D721Med (cell line): ENCODE data around the gene TMA7.

Source experiments
- DNase-seq: peaks from one replicate; pipeline ENCODE4 v3.0.0; 2011; ENCODE audit warnings: low spot score; ENCODE audit not compliant: insufficient read length
- FAIRE-seq: peaks from 2 replicates; lab custom pipeline; 2011; peaks lifted over from hg19 to GRCh38; lab: Jason Lieb, UNC
- TF ChIP-seq, protein P1 (sequence below): IDR thresholded peaks from 2 replicates; pipeline ENCODE4 v1.5.1; 2012; ENCODE audit warnings: mild to moderate bottlenecking, control low read depth; ENCODE audit not compliant: insufficient read depth; ENCODE audit errors: missing control alignments

TMA7 gene

GRCh38 chr3:48410205-48411040 lies 29.6 kb upstream of the TMA7 start:
- no peak for DNase-seq
- no peak for FAIRE-seq
- TF ChIP-seq, protein P1, sequence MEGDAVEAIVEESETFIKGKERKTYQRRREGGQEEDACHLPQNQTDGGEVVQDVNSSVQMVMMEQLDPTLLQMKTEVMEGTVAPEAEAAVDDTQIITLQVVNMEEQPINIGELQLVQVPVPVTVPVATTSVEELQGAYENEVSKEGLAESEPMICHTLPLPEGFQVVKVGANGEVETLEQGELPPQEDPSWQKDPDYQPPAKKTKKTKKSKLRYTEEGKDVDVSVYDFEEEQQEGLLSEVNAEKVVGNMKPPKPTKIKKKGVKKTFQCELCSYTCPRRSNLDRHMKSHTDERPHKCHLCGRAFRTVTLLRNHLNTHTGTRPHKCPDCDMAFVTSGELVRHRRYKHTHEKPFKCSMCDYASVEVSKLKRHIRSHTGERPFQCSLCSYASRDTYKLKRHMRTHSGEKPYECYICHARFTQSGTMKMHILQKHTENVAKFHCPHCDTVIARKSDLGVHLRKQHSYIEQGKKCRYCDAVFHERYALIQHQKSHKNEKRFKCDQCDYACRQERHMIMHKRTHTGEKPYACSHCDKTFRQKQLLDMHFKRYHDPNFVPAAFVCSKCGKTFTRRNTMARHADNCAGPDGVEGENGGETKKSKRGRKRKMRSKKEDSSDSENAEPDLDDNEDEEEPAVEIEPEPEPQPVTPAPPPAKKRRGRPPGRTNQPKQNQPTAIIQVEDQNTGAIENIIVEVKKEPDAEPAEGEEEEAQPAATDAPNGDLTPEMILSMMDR: no peak

DNA sequence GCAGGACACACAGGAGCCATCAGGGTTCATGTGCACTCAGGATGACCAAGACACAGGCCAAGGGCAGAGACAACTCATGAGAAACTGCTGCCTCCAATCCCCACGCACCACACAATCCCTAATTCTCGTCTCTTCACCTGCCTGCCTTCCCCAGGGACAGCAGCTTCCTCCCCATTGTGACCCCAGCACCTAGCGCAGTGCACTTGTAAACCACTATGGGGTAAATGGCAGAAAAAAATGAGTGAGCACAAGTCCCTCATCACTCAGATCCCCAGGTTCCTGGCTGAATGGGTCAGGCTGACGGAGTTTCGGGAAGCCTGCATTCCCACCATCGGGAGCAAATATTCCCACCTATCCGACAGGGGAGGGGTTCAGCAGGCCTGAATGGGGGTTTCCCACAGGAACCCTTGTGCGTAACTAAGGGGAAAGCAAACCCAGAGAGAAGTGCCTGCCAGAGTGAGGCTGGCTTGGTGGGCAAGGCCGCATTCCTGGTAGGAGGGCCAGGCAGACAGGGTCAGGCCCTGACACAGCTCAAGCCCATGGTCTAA lies 28.9 kb upstream of the TMA7 start:
- FAIRE-seq: no peak
- TF ChIP-seq, protein P1: no peak
- DNase-seq: no peak

DNA sequence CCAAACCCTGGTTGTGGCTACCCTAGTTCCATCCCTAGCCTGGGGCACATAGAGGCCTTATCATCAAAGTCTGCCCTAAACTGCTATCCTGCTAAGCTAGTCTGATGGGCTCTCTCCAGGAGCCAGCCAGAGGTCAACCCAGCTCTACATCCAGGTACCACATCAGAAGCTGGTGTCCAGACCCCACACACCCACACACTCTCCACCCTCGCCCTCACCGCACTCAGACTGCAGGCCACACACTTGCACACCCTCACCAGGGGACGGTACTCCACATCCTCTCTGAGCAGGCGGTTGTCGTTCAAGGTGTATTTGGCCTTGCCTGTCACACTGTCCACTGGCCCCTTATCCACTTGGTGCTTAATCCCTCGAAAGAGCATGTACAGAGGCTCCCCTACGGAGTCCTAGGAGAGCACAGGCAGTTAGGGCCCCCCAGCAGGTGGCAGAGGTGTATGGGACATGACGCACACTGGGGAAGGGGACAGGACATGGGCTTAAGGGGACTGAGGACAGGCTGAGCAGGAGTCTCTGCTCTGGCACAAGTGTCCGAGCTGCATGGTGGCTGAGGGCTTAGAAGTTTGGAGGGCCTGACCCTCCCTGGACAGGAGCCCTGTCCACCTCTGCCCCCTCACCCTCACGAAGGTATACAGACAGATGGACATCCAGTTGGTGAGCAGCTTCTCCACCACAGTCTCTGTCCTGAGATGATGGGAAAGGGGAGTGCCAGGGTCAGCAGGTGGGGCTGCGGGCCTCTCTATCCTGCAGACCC lies 28.3 kb upstream of the TMA7 start:
- no peak for FAIRE-seq
- TF ChIP-seq, protein P1: no peak
- DNase-seq: no peak

GRCh38 chr3:48412375-48413001 lies 27.6 kb upstream of the TMA7 start:
- TF ChIP-seq, protein P1: no peak
- FAIRE-seq (no peak), DNase-seq (no peak)

DNA sequence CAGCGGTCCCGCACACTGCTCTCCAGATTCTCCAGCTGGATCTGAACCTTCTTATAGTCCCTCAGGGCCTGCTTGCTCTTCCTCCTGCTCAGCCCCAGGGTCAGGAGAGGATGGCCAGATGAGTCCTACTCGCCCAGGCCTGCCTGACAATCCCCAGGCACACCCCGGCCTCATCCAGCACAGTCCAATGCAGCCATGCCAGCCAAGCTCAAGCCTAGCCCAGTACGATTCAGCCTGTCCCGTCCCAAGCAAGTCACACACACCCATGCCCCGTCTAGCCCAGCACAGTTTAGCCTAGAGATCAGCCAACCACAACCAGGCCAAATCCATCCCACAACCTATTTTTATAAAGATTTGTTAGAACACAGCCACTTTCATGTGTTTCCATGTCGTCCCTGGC lies 27.0 kb upstream of the TMA7 start:
- TF ChIP-seq, protein P1: no peak
- FAIRE-seq (no peak), DNase-seq (no peak)

- TF ChIP-seq, protein P1: no peak
- no peak for FAIRE-seq
- no peak for DNase-seq
These were observed 26.4 kb upstream of the TMA7 start for GRCh38 chr3:48413611-48414010.
